HG03457 (cell line): Measurements from ENCODE around the gene IGFN1.

Experiments used
- ATAC-seq: cut with Tn5 transposase; IDR thresholded peaks from one replicate; pipeline ENCODE4 v1.9.1; 2021; ENCODE audit warnings: moderate number of reproducible peaks; ENCODE audit not compliant: unreplicated experiment

The IGFN1 gene

DNA sequence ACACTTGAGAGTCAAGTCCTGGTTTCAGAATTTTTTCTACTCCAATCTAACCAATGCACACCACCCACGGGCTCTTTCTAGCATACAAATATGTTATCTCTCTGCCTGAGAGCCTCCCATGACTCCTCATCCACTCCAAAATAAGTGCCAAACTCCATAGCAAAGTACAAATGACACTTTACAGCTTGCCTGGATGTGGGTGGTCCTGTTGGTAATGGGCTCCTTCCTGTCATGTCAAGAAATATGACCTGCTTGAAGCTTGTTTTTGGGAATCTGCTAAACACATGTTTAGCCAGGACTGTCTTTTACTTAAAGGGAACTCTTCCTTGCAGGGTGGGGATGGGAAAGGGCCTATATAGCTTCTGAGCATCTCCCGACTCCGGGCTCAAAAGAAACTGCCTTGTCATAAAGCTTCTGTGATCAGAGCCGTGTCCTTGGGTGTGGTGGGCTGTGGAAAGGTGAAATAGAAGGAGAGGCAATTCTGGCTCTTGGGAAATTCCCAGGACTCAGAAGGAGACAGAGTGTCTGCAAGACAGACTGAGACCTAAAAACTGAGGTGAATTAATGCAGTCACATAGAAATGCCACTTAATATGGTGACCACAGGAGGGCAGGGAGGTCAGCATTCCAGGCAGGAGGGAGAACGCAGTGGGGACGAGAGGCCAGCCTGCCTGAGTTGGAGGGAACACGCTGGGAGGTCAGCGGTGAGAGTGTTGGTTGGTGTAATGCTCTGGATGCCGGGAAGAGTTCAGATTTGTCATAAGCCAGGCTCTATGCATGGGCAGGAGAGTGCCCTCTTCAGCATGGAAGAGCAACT lies 6.1 kb upstream of the IGFN1 start:
- no peak for ATAC-seq

DNA sequence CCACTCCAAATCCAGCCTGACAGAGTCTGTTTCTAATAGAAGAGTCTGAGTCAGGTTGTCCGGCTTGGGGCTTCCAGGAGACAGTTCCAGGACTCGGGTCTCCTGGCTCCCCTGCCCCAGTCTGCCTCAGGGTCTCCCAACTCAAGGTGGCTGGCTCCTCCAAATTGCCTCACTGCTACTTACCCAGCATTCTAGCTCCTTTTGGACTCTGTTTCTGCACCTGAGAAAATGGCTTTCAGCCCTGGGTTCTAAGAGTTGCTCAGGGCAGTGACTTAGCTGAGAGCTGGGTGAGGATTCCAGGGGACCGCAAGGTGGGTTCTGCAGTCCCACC lies 5.5 kb upstream of the IGFN1 start:
- no peak for ATAC-seq

DNA sequence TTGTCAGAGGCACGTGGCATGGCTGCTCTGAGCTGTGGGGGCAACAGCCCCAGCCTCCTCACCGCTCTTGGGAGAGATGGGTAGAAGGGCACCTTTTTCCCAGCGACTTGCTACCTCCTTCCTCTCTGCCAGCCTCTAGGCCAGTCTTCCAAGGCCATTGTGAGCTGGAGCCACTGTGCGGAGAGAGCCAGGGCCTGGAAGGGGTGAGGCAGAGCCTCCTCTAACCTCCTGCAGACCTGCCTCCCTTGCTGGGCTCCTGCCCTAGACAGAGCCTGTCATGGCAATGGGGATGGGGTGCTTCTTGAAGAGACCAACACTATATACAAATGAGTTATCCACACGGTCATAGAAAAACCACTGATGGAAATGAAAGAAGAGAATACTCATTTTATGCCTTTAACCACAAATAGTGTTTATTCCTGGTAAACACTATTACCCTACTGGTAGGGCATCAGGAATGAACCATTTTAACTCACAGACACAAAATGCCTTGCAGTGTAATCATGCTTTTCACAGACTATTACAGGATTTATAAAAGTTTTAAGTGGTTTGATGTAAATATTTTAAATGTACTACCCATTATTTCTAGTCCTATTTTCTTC lies 5.0 kb upstream of the IGFN1 start:
- ATAC-seq, result no peak

DNA sequence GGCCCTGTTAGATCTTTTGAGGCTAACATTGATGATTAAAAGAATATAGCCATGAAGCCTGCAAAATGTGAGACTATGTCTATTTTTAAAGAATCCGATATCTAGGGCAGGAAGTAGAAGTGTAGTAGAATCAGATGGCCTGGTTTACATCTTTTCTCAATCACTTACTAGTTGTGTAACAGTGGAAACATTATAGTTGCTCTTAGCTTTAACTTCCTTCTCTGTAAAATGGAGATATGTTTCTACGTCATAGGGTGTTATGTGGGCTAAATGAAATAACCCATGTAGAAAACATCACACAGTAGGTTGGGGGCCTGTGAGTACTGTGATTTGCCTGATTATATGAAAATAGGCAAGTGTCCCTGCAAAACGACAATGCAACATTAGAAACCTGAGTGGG lies 4.4 kb upstream of the IGFN1 start:
- no peak for ATAC-seq

DNA sequence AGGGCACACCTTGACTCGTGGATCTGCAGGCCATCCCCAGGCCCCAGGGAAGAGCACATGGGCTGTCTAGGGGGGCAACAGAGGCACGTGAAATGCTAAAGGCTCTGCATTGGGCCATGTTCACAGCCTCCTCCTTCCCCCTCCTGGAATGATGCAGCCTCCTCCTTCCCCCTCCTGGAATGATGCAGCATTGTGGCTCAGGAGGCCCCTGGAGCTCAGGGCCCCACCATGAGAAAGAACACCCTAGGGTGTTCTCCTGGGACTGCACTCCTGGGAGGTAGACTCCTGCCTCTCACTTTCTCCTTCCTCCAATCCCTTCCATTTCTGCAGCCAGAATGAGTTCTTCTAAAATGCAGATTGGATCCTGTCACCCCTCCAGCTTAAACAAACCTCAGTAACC lies 1.5 kb upstream of the IGFN1 start:
- no peak for ATAC-seq

DNA sequence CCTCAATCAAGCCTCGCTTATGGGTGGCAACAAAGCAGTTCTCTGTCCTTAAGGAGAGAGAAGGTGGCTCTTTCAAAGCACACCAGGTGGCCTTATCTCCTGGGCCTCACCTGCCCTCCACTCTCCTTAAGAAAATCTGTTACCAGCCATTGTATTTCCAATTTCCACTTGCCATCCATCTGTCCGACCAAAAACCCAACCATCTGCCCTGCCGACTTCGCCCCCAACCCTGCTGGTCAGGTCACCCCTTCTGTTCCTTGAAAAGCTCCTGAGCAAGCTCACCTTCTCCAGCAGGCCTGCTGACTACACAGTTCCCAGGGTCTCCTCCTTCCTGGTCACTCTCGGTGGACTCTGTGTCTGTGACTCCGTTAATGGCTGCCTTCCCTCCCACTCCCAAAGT lies 619 bp upstream of the IGFN1 start:
- ATAC-seq, result no peak

DNA sequence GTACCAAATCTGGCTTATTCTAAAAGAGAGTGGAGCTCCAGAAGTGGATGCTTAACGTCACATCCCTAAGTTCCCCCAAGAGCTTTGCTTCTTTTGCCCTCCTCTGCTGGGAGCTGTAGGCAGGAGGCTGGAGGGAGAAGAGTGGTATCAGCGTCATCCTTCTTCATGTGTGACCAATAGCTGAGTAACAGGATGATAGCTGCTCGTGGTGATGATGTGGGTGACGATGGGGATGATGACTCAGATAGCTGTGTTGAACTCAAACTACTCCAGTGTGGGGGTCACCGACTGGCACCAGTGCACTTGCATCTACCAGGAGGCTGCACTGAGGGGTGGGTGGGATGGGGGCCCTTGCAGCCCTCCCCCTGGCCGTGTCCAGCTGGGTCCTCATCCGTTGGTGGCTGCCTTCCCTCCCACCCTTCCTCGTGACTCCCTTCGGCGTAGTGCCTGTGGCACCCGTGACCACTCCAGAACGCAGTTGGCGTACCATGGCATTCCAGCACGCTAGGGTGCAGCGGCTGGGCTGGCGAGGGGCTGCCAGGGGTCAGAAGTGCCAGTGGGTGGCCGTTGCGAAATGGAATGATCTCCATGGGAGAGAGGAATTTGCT lies 1.1 kb downstream of the IGFN1 start:
- ATAC-seq, result no peak

DNA sequence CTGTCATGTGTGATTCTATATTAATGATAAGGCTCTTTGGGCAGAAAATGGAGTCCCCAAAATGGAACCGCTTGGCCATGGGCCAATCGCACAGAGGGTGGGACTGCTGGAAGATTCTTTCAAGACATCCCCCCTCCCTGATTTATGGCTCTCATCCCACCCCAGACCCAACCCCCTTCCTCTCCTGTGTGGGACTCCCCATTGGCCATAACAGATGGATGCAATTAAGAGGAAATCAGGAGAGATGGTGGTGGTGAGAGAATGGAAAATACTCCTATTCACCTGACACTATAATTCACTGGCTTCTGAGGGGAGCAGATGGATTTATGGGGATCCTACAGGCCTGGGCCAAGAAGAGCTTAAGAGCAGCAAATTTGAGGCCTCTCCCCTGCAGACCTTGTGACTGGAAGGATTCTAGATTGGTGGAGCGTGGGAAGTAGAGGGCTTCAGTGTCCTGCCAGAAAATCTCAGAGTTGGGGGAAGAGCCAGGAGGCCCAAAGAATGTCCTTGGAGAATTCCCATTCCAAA lies 1.7 kb downstream of the IGFN1 start:
- ATAC-seq, result no peak

DNA sequence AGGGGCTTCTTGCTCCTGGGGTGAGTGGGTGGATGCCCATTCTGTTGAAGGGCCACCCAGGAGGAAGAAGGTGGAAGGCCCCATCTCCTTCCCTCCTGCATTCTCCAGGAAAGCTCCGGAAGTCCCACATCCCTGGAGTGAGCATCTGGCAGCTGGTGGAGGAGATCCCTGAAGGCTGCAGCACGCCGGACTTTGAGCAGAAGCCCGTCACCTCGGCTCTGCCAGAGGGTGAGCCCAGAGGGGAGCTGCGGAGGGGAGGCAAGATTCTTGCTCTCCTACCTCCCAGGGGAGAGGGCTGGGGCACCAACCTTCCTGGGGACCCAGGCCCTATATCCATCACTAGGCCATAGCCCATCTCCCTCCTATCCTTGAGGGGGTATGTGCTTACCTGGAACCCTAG lies 3.4 kb downstream of the IGFN1 start:
- no peak for ATAC-seq

DNA sequence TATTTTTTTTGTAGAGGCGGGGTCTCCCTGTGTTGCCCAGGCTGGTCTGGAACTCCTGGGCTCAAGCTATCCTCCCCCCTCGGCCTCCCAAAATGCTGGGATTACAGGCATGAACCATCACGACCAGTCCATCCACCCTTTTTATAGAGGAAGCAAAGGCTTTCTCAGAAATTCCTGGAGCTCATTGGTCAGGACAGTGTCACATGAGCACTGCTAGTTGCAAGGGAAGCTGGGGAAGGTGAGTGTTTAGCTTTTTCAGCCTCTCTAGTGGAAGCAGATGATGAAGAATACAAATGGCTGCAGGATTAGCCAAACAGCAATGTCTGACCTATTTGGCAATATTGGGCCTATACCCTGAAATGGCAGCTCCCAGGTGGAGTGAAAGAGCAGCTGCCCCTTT lies 8.0 kb downstream of the IGFN1 start:
- no peak for ATAC-seq

DNA sequence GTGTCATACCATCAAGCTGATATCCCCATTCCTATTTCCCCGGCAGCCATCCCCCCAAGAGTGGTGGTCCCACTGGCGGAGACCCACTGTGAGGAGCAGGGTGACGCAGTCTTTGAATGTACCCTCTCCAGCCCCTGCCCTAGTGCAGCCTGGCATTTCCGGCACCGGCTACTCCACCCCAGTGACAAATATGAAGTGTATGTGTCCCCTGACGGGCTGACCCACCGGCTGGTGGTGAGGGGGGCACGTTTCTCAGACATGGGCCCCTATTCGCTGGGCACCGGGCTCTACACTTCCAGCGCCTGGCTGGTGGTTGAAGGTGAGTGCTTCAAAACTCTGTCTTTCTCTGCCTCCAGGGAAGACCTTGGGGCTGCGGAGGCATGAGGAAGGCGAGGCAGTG lies 14.4 kb downstream of the IGFN1 start:
- ATAC-seq, result no peak

DNA sequence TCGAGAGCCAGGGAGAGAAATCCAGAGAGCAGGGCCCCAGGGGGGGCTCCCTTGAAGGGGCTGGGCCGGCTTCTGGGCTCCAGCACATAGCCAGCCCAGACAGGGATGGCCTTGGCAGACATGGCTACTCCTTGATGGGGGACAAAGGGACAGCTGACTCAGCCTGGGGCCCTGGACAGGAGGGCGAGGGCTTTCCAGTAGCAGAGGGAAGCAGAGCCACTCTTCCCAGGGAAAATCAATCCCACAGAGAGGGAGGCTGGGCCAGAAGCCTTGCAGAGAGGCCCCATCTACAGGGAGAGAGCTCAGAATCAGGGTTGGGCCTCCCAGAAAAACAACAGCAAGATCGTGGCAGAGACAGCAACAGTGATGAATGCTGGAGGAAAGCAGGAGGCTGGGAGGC lies 15.6 kb downstream of the IGFN1 start:
- no peak for ATAC-seq

DNA sequence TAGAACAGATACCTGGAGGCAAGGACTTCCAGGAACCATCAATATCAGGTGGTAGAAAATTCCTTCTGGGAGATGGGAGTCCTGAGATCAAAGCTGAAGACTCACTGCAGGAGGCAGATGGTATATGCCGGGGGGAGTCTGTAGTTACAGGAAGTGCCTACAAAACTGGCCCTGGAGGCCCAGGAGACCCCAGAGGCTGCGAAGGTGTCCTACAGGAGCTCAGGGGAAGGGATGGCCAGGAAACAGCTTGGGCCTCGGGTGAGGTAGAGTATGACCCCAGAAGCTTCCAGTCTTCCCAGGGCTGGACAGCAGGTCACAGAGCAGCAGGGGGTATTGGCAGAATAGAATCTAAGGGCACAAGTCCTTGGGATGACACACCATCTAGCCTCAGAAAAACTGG lies 16.4 kb downstream of the IGFN1 start:
- ATAC-seq, result no peak

DNA sequence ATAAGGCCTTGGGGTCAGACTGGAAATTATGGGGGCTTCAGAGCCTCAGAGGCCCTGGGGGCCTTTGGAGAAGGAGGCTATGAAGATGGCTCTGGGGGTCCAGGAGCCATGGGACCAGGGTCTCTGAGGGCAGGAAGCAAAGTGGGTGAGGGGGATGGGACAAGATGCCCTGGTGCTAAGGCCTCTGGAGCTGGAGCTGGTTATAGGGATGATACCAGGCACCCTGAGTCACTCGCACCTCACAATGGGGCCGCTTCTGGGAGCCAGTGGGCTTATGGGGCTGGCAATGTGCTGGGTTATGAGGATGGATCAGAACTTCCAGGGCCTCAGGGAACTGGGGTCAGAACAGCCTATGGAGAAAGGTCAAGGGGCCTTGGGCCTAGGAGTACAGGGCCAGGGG lies 17.6 kb downstream of the IGFN1 start:
- no peak for ATAC-seq

DNA sequence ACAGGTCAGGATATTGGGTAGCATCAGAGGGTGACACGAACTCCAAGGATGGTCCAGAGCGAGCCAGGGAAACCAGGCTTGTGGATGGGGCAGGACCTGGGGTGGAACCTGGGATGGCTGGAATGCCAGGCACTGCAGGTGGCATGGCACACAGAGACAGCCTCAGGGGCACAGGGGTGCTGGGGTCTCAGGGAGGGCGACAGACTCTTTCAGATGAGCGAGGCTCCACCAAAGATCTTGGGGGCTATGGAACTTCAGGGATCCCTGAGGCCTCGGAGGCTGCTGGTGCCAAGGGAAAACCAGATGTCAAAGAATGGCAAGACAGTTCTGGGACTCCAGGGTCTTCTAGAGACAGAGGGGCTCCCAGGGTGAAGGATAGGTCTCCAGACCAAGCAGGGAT lies 21.4 kb downstream of the IGFN1 start:
- ATAC-seq, result no peak

DNA sequence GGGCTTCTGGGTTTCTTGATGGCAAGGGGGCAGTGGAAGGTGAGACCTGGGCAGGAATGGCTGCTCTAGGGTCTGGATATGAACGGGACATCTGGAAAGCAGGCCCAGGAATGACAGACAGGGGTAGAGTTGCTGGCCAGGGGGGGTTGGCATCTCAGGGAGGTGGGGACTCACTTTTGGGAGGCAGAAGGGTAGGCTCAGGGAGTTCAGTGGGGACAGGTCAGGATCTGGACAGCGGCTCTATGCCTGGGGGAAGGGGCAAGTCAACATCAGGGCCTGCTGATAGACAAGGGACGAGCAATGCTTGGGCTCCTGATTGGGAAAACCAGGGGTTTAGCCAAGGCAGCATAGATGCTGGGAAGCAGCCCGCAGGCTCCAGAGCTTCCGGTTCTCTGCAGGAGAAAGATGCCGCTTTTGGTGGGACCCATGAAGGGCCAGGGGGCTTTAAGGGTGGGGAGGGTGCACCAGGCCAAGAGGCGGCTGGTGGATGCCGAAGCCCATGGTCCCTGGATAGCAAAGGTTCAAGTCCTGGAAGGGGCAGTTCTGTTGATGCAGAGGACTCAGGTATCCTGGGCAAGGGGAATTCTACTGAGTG lies 21.9 kb downstream of the IGFN1 start:
- no peak for ATAC-seq

DNA sequence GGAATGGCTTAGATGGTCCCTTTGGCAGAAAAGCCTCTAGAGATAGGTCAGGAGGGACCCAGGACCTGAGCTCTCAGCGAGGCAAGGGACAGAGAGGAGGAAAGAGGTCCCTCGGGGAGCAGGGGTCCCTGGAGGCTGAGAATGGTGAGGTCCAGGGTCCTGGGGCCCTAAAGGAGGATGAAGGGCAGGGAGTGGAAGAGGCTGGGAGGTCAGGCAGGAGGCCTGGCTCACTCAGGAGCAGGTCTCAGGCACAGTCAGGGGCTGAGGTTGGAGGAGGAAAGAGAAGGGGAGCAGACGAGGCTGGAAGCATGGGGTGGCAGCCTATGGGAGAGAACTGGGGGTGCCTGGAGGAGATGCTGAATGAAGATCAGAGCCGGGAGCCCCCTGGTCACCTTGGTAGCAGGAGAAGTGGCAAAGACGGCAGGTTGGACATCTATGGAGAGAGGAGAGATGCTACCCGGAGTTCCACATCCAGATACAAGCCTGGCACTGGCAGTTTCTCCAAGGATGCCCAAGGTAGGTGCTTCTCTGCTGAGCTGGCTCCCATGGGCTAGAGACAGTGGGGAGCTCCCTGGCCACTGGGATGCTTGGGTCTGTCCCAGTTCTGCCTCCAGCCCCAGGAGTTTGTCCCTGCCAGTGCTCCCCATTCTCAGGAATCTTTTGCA lies 22.6 kb downstream of the IGFN1 start:
- no peak for ATAC-seq

DNA sequence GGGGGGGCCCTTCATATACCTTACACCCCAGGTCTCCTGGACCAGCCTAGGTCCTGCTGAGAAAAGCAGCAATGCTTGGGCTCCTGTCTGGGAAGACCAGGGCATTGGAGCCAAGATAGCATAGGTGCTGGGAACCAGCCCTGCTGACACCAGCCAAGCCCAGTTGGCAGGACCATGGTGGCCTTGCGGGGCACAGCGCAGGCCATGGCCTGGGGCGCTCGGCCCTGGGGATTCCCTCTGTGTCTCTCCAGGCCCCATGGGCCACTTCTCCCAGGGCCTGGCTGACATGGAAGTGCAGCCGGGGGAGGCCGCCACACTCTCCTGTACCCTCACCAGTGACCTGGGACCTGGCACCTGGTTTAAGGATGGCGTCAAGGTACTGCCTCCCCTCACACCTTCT lies 23.3 kb downstream of the IGFN1 start:
- ATAC-seq, result no peak

DNA sequence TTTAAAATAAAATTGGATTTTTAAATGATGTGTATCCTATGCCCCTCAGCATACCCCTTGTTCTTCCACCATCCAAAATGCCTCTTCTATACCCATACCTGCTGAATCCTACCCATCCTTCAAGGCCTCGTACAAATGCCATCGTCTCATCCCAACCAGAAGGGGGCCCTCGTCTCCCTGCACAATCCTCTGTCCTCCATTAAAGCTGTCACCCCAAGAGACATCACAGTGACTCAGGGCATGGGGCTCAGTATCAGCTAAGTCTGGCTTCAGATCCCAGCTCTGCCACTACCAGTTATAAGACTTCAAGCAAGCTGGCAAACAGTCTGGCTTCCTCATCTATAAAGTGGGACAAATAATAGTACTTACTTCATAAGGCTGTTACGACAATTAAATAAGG lies 23.8 kb downstream of the IGFN1 start:
- ATAC-seq, result no peak

DNA sequence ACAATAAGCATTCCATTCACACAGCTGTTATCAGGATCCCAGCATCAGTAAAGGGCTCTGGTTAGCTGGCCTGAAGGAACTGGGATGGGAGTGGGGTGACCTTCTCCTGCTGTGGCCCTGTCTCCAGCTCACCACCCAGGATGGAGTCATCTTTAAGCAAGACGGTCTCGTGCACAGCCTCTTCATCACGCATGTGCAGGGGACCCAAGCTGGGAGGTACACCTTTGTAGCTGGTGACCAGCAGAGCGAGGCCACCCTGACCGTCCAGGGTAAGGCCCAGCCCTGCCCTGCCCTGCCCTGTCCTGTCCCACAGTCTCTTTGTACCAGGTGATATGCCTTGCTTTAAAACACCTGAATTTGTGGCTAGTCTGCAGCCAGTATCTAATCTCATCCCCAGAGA lies 24.3 kb downstream of the IGFN1 start:
- ATAC-seq, result no peak

DNA sequence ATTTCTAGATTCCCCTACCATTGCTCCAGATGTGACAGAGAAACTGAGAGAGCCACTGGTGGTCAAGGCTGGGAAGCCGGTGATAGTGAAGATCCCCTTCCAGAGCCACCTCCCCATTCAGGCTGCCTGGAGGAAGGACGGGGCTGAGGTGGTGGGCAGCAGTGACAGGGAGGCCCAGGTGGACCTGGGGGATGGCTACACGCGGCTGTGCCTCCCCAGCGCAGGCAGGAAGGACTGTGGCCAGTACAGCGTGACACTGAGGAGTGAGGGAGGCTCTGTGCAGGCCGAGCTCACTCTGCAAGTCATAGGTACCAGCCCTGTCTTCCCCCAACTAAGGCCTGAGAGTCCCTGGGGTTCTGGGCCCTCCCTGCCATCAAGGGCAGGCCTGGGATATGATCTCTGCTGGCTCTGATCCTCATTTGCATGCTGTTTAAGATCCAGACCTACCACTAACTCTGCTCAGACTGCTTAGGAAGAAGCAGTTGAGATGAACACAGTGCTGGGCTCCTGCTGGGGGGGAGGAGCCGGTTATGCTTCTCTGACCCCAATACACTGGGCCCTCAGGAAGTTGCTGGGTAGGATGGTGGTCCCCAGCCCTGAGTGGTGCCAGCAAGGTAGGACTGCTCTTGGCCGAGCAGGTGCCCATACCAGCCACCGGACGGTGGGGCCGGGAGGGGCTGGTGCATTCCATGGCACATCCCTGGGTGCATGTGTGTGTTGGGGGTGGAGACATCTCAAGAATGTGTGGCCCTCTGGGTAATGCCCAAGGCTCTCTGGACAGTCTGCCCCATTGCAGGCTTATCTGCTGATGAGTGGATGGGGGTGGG lies 25.1 kb downstream of the IGFN1 start:
- ATAC-seq, result no peak
